SU-DHL-6 (cell line): ENCODE results near the gene IKZF5.

Experiments used
- H2AFZ ChIP-seq: fragments of 200-600 bp; sonication (generic); 2 replicates; pipeline ENCODE4 v1.6.1; 2014; ENCODE audit warnings: low read depth, mild to moderate bottlenecking, moderate library complexity, mixed read lengths, antibody characterized with exemption, low read length; ENCODE audit not compliant: severe bottlenecking
- H3F3A ChIP-seq: fragments of 200-600 bp; shearing (Covaris generic); 2 replicates; pipeline ENCODE4 v1.6.0; 2016; ENCODE audit warnings: antibody characterized with exemption, mild to moderate bottlenecking; ENCODE audit not compliant: insufficient read depth
- H3K27ac ChIP-seq: fragments of 200-600 bp; sonication (generic); 2 replicates; pipeline ENCODE4 v1.5.1; 2016; ENCODE audit warnings: low read depth, mild to moderate bottlenecking, low read length, moderate library complexity, mixed read lengths
- H3K27me3 ChIP-seq: fragments of 200-600 bp; sonication (generic), shearing (Covaris generic); 2 replicates; pipeline ENCODE4 v1.6.0; 2014; ENCODE audit warnings: mild to moderate bottlenecking, low read length
- H3K36me3 ChIP-seq: fragments of 200-600 bp; sonication (generic); 2 replicates; pipeline ENCODE4 v1.6.1; 2014; ENCODE audit warnings: mild to moderate bottlenecking, low read length, mixed read lengths
- H3K4me2 ChIP-seq: fragments of 300-600, 200-600 bp; shearing (Covaris generic), sonication (generic); 2 replicates; pipeline ENCODE4 v1.6.0; 2014; ENCODE audit warnings: low read length, low read depth, mild to moderate bottlenecking; ENCODE audit not compliant: poor library complexity, severe bottlenecking
- H3K4me3 ChIP-seq: fragments of 200-600 bp; sonication (generic); 2 replicates; pipeline ENCODE4 v1.5.1; 2014; ENCODE audit warnings: antibody characterized with exemption, low read length, mild to moderate bottlenecking, mixed read lengths; ENCODE audit not compliant: insufficient read depth, poor library complexity, severe bottlenecking
- H3K79me2 ChIP-seq: fragments of 200-600 bp; sonication (generic); 2 replicates; pipeline ENCODE4 v1.6.1; 2014; ENCODE audit warnings: mild to moderate bottlenecking, low read length, moderate library complexity; ENCODE audit not compliant: insufficient read depth
- H3K9ac ChIP-seq: fragments of 200-600 bp; sonication (generic); 2 replicates; pipeline ENCODE4 v1.7.0; 2014; ENCODE audit warnings: mild to moderate bottlenecking, low read length
- H3K9me2 ChIP-seq: fragments of 200-600 bp; sonication (generic); replicated peaks from 2 replicates; pipeline ENCODE4 v1.6.1; 2014; ENCODE audit warnings: low read length; ENCODE audit not compliant: insufficient read depth
- H3K9me3 ChIP-seq: fragments of 200-600 bp; sonication (generic); 2 replicates; pipeline ENCODE4 v1.6.1; 2014; ENCODE audit warnings: low read length, mixed read lengths; ENCODE audit not compliant: insufficient read depth
- H4K20me1 ChIP-seq: fragments of 200-600 bp; sonication (generic); 2 replicates; pipeline ENCODE4 v1.6.1; 2014; ENCODE audit warnings: low read depth, mild to moderate bottlenecking, antibody characterized with exemption, low read length, moderate library complexity, mixed read lengths
- EZH2phosphoT487 ChIP-seq: fragments of 200-600 bp; sonication (generic), shearing (Covaris generic); conservative IDR thresholded peaks from 2 replicates; pipeline ENCODE4 v1.6.1; 2018; ENCODE audit warnings: mild to moderate bottlenecking, antibody characterized with exemption, low read length, moderate library complexity, mixed read lengths
- TF ChIP-seq, protein P1 (sequence below): fragments of 200-600 bp; sonication (generic); IDR thresholded peaks from one replicate; pipeline ENCODE4 v1.5.1; 2017; ENCODE audit warnings: antibody characterized with exemption, mild to moderate bottlenecking, low read length, moderate library complexity; ENCODE audit not compliant: insufficient read depth, poor library complexity, severe bottlenecking

IKZF5 gene

DNA sequence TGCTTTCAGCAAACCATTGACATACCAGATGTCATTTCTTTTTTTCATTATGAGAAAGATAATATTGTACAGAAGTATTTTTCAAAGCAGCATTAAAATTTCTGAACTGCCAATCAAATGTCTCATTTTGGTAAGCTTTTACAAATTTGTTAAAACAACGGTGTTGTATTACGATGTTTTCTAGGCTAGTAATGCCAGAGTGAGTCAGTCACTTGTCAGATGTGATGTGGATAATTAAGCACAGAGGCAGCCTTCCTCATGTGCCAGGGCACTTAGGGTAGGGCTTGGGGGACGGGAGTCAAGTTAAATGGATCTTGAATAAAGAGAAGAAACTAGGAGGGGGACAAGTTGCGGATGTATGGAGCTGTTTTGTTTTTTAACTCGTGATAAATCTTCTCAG is 18.3 kb downstream of the IKZF5 start:
- H3K9ac ChIP-seq, result no peak overlapping the region
- peaks cover 15% of the 10 kb centered on the region for H3K36me3 ChIP-seq
- H3F3A ChIP-seq, result peaks cover 15% of the 10 kb centered on the region; the same call in 1 of the 2 replicates
- TF ChIP-seq EZH2phosphoT487, result no peak
- TF ChIP-seq, protein P1, sequence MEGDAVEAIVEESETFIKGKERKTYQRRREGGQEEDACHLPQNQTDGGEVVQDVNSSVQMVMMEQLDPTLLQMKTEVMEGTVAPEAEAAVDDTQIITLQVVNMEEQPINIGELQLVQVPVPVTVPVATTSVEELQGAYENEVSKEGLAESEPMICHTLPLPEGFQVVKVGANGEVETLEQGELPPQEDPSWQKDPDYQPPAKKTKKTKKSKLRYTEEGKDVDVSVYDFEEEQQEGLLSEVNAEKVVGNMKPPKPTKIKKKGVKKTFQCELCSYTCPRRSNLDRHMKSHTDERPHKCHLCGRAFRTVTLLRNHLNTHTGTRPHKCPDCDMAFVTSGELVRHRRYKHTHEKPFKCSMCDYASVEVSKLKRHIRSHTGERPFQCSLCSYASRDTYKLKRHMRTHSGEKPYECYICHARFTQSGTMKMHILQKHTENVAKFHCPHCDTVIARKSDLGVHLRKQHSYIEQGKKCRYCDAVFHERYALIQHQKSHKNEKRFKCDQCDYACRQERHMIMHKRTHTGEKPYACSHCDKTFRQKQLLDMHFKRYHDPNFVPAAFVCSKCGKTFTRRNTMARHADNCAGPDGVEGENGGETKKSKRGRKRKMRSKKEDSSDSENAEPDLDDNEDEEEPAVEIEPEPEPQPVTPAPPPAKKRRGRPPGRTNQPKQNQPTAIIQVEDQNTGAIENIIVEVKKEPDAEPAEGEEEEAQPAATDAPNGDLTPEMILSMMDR, result no peak
- no peaks in the 10 kb centered on the region for H3K79me2 ChIP-seq
- H3K27ac ChIP-seq, result no peak overlapping the region
- no peak overlapping the region for H3K4me3 ChIP-seq
- H3K4me2 ChIP-seq, result no peak overlapping the region
- H4K20me1 ChIP-seq, result no peaks in the 10 kb centered on the region
- no peak overlapping the region for H2AFZ ChIP-seq
- no peaks in the 10 kb centered on the region for H3K27me3 ChIP-seq
- no peaks in the 10 kb centered on the region for H3K9me2 ChIP-seq
- H3K9me3 ChIP-seq, result no peaks in the 10 kb centered on the region

DNA sequence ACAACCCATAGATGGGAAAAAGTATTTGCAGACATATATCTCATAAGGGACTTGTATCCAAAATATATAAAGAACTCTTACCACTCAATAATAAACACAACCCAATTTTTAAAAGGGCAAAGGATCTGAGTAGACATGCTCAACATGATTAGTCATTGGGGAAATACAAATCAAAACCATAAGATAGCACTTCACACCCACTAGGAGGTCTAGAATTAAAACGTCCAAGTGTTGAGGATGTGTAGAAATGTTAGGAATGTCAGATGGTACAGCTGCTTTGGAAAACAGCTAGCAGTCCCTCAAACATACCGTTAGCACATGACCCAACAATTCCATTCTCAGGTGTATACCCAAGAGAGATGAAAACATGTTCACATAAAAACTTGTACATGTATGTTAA is 20.1 kb downstream of the IKZF5 start:
- Histone ChIP-seq H3K27ac (no peak overlapping the region), H3K36me3 (peaks cover 15% of the 10 kb centered on the region; the same call in 1 of the 2 replicates), H2AFZ (no peak overlapping the region), H3F3A (peaks cover 15% of the 10 kb centered on the region; the same call in 1 of the 2 replicates), H3K4me3 (no peak overlapping the region), H3K79me2 (no peaks in the 10 kb centered on the region), H4K20me1 (no peaks in the 10 kb centered on the region), H3K9me2 (no peaks in the 10 kb centered on the region), H3K27me3 (no peaks in the 10 kb centered on the region), H3K9me3 (no peaks in the 10 kb centered on the region), H3K9ac (no peak overlapping the region), H3K4me2 (no peak overlapping the region)
- TF ChIP-seq EZH2phosphoT487, result no peak
- TF ChIP-seq, protein P1, result no peak

DNA sequence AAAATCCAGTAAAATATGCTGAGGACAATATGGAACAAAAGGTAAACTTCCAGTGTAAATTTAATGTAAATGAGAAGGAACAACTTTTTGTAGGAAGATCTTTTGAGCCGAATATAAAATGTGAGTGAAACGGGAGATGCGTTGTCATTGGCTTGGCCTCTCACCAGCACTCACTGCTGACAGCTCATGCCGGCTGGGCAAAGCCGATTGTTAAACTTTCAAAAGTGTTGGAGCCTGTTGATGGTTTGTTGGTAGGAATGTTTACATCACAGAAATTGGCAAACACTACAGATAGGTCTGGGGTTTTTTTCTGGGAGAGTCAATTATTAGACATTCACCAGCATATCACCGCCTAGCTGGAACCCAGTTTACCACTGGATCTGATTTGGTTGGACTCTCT is 22.3 kb downstream of the IKZF5 start:
- Histone ChIP-seq H2AFZ (no peak overlapping the region), H4K20me1 (no peaks in the 10 kb centered on the region), H3K79me2 (no peaks in the 10 kb centered on the region), H3F3A (0 out of 2 replicates have a peak, but pooled peaks cover 5% of the 10 kb centered on the region), H3K9ac (no peak overlapping the region), H3K36me3 (no peaks in the 10 kb centered on the region; the same call in 1 of the 2 replicates), H3K4me3 (no peak overlapping the region), H3K9me2 (no peaks in the 10 kb centered on the region), H3K27ac (no peak overlapping the region), H3K4me2 (no peak overlapping the region), H3K9me3 (no peaks in the 10 kb centered on the region), H3K27me3 (no peaks in the 10 kb centered on the region)
- TF ChIP-seq, protein P1, result no peak
- no peak for TF ChIP-seq EZH2phosphoT487
